Stomach (tissue), 9 donors: ENCODE measurements around the gene GABBR1. TPM values are rescaled to one million over a fixed set of nuclear protein-coding genes. Genes with fewer than 3 reads are reported as not detected.
A peak's percentile ranks its signal among the peaks of the same experiment; 100 is the strongest.

Experiments used
- DNase-seq, 2 donors: peaks; one replicate each; pipeline versions ENCODE4 v3.0.0 to v3.0.0-alpha.2; 2013 to 2019
- H3K27ac ChIP-seq, 5 donors: fragments of 200-600 bp in 4 of 5; sonication (generic) in 4 of 5; one replicate each; pipeline ENCODE4 v1.5.1; 2013 to 2019; ENCODE audit warnings: mild to moderate bottlenecking in 1 of 5, moderate library complexity in 1 of 5
- H3K27me3 ChIP-seq, 3 donors: fragments of 200-600 bp; sonication (generic); one replicate each; pipeline ENCODE4 v1.5.1; 2017 to 2019; ENCODE audit warnings: mixed run types in 1 of 3
- H3K36me3 ChIP-seq, 4 donors: fragments of 200-600 bp; sonication (generic); 1 replicate in 3 of 4; 2 replicates in 1 of 4; pipeline ENCODE4 v1.5.1; 2016 to 2019
- H3K4me1 ChIP-seq, 4 donors: fragments of 200-600 bp; sonication (generic); one replicate each; pipeline ENCODE4 v1.5.1; 2016 to 2019
- H3K4me3 ChIP-seq, 4 donors: fragments of 200-600 bp; sonication (generic) in 3 of 4; one replicate each; pipeline ENCODE4 v1.5.1; 2016 to 2019; ENCODE audit warnings: mild to moderate bottlenecking in 1 of 4
- H3K9me3 ChIP-seq, 4 donors: fragments of 200-600 bp; sonication (generic); one replicate each; pipeline ENCODE4 v1.5.1; 2016 to 2019
- CTCF ChIP-seq, 7 experiments: fragments of 450-650 bp in 4 of 7; fragments of 200-600 bp in 3 of 7; sonication (generic) in 3 of 7; IDR thresholded peaks; one replicate each; pipeline ENCODE4 v1.5.1; 2016 to 2019; ENCODE audit warnings: antibody characterized with exemption in 7 of 7, control low read depth in 2 of 7, mild to moderate bottlenecking in 1 of 7
- EP300 ChIP-seq: sonication (generic); formaldehyde crosslinking; IDR thresholded peaks from one replicate; pipeline ENCODE4 v1.6.1; 2017; ENCODE audit warnings: antibody characterized with exemption
- POLR2A ChIP-seq, 4 donors: fragments of 450-650 bp; IDR thresholded peaks; one replicate each; pipeline ENCODE4 v1.6.1; 2016; ENCODE audit warnings: antibody characterized with exemption in 4 of 4, control low read depth in 2 of 4, mild to moderate bottlenecking in 1 of 4, moderate library complexity in 1 of 4
- POLR2AphosphoS5 ChIP-seq, 3 donors: sonication (generic); formaldehyde crosslinking; IDR thresholded peaks; one replicate each; pipeline ENCODE4 v1.6.1; 2016; ENCODE audit warnings: antibody characterized with exemption in 3 of 3
- WGBS, 5 donors: extraction: QIAGEN DNeasy Blood & Tissue Kit in 3 of 5; methylation state at CpG; one replicate each; pipeline versions ENCODE4 v1.1.5 to v1.1.7; 2013 to 2018; 5-methylcytosine and 5-hydroxymethylcytosine counted together
- intact Hi-C: fragments of 100-400 bp; cut with DNase I; formaldehyde crosslinking; loops from one replicate; pipeline ENCODE4 v1.15.1; 2023; ENCODE audit warnings: low total_unique reads
- polyA plus RNA-seq, 3 donors: library from polyadenylated mRNA; stranded (reverse); fragments of 200-250 nt; gene quantifications; one replicate each; pipeline ENCODE4 v1.2.3, GENCODE V29; 2013
- total RNA-seq, 5 donors: library from RNA; depleted of rRNA; stranded (reverse); fragments of >200 nt; gene quantifications; one replicate each; pipeline versions ENCODE4 v1.1.0 to v1.2.3, GENCODE V29; 2014 to 2016
- donor health status: healthy with polysubstance abuse.
- donor health status: Bipolar disorder and iron deficiency.
- donor health status: healthy.

Gene GABBR1
- total and polyA plus RNA-seq, 8 donors: 4.5 to 101 (median 29.8) TPM

- Histone ChIP-seq H3K27me3 (peaks cover 0 to 34% (median 3%) of the 10 kb centered on the region in 3 donors), H3K4me1 (no peaks in the 10 kb centered on the region), H3K9me3 (no peaks in the 10 kb centered on the region), H3K27ac (no peak overlapping the region), H3K4me3 (no peak overlapping the region), H3K36me3 (no peaks in the 10 kb centered on the region)
- TF ChIP-seq POLR2A (IDR thresholded peaks at IDR 0.05) (no peak), EP300 (no peak), CTCF (IDR thresholded peaks at IDR 0.05) (no peak), POLR2AphosphoS5 (IDR thresholded peaks at IDR 0.05) (no peak)
- intact Hi-C loops: no loop called here
- DNase-seq: no peak
These were observed 68.1 kb downstream of the GABBR1 start for GRCh38 chr6:29564875-29565274.

GRCh38 chr6:29563435-29563965 is 69.5 kb downstream of the GABBR1 start:
- Histone ChIP-seq H3K27ac (no peak overlapping the region), H3K4me3 (no peak overlapping the region), H3K27me3 (peaks cover 0 to 39% (median 3%) of the 10 kb centered on the region in 3 donors), H3K9me3 (no peaks in the 10 kb centered on the region), H3K36me3 (no peaks in the 10 kb centered on the region), H3K4me1 (no peaks in the 10 kb centered on the region)
- TF ChIP-seq POLR2AphosphoS5 (IDR thresholded peaks at IDR 0.05) (no peak), EP300 (no peak), POLR2A (IDR thresholded peaks at IDR 0.05) (no peak), CTCF (IDR thresholded peaks at IDR 0.05) (no peak)
- 35 to 58% (median 44%) methylated on average over 3 of the region's 3 CpGs for WGBS, 5 donors
- intact Hi-C loops: no loop called here
- no peak for DNase-seq

- Histone ChIP-seq H3K27me3 (peaks cover 0 to 51% (median 3%) of the 10 kb centered on the region in 3 donors), H3K27ac (no peak overlapping the region), H3K9me3 (no peaks in the 10 kb centered on the region), H3K36me3 (no peaks in the 10 kb centered on the region), H3K4me3 (no peak overlapping the region), H3K4me1 (no peaks in the 10 kb centered on the region)
- TF ChIP-seq CTCF (IDR thresholded peaks at IDR 0.05): no peak
- no peak for TF ChIP-seq POLR2AphosphoS5 (IDR thresholded peaks at IDR 0.05)
- no peak for TF ChIP-seq POLR2A (IDR thresholded peaks at IDR 0.05)
- TF ChIP-seq EP300: no peak
- intact Hi-C loops: no loop called here
- no peak for DNase-seq
- WGBS, 5 donors: 57 to 87% (median 78%) methylated on average over 1 of the region's 1 CpG
These were observed 71.3 kb downstream of the GABBR1 start for GRCh38 chr6:29561606-29562181.

GRCh38 chr6:29561091-29561490 is 71.9 kb downstream of the GABBR1 start:
- Histone ChIP-seq H3K4me1 (no peaks in the 10 kb centered on the region), H3K27me3 (peaks cover 0 to 51% (median under 1%) of the 10 kb centered on the region in 3 donors), H3K36me3 (no peaks in the 10 kb centered on the region), H3K27ac (no peak overlapping the region), H3K4me3 (no peak overlapping the region), H3K9me3 (no peaks in the 10 kb centered on the region)
- TF ChIP-seq EP300 (no peak), POLR2A (IDR thresholded peaks at IDR 0.05) (no peak), POLR2AphosphoS5 (IDR thresholded peaks at IDR 0.05) (no peak), CTCF (IDR thresholded peaks at IDR 0.05) (no peak)
- intact Hi-C loops: no loop called here
- peak in 1 of 2 donors; percentile 12 for DNase-seq
